NOMO-1 treated with dmso at 0.1 percent for 144 hours (cell line): ENCODE data around the gene ERC2.

Experiments
- DNase-seq: peaks from one replicate; lab custom pipeline; 2025; ENCODE audit not compliant: unreplicated experiment; lab: John Stamatoyannopoulos, UW

The ERC2 gene

GRCh38 chr3:55487381-55488241 lies 980.7 kb downstream of the ERC2 start:
- peak; percentile 22 for DNase-seq

- DNase-seq = no peak
These were observed 981.3 kb downstream of the ERC2 start, which contains the start of gene WNT5A for GRCh38 chr3:55486857-55487380. Gene WNT5A, minus strand, starts transcription at chr3:55487306. Its CDS starts 321 bp downstream, at chr3:55486985.

GRCh38 chr3:55486101-55486856 lies 982.0 kb downstream of the ERC2 start:
- DNase-seq = no peak

- peak; percentile 42 for DNase-seq
These were observed 983.2 kb downstream of the ERC2 start for GRCh38 chr3:55484801-55485791.

GRCh38 chr3:55484191-55484689 lies 984.0 kb downstream of the ERC2 start:
- DNase-seq = no peak

- no peak for DNase-seq
These were observed 984.8 kb downstream of the ERC2 start for GRCh38 chr3:55483196-55484095.

GRCh38 chr3:55482496-55483195 lies 985.6 kb downstream of the ERC2 start:
- DNase-seq = no peak

GRCh38 chr3:55481744-55482495 lies 986.3 kb downstream of the ERC2 start:
- no peak for DNase-seq

- DNase-seq = no peak
These were observed 987.1 kb downstream of the ERC2 start for GRCh38 chr3:55480911-55481743.

- no peak for DNase-seq
These were observed 990.7 kb downstream of the ERC2 start for GRCh38 chr3:55477306-55478303.

GRCh38 chr3:55476515-55476914 lies 991.8 kb downstream of the ERC2 start:
- DNase-seq = no peak

GRCh38 chr3:55474213-55474632 lies 994.0 kb downstream of the ERC2 start:
- DNase-seq = no peak

GRCh38 chr3:55473788-55474187 lies 994.5 kb downstream of the ERC2 start:
- no peak for DNase-seq

GRCh38 chr3:55471522-55472280 lies 996.6 kb downstream of the ERC2 start:
- DNase-seq = no peak

- no peak for DNase-seq
These were observed 997.2 kb downstream of the ERC2 start for GRCh38 chr3:55471084-55471483.
